CD4-positive, alpha-beta T cell treated with Interleukin-6 at 100 ng/mL for 8 hours (primary cell): ENCODE data around the gene PIAS4.

Experiments
- DNase-seq: peaks from one replicate; pipeline ENCODE4 v3.0.0-alpha.2; 2020; ENCODE audit warnings: mixed read lengths, low spot score

Gene PIAS4

GRCh38 chr19:3977242-3978143, 30.0 kb upstream of the PIAS4 start:
- DNase-seq = no peak

- no peak for DNase-seq
Observed at GRCh38 chr19:3978145-3978544, 29.4 kb upstream of the PIAS4 start.

DNA sequence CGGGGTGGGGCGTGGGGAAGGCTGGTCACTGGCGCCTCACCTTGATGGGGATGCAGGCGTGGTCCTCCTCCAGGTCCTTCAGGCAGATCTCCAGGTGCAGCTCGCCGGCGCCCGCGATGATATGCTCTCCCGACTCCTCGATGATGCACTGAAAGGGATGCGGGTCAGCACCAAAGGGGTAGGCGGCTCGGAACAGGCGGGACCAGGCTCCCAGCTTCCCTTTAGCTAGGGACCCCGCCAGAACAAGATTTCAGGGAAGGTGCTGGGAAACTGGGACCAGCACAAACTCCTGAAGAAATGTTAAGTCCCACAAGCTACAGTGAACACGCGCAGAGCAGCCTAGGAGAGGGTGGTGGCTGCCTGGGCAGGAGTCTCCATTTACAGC, 28.3 kb upstream of the PIAS4 start:
- DNase-seq = no peak

DNA sequence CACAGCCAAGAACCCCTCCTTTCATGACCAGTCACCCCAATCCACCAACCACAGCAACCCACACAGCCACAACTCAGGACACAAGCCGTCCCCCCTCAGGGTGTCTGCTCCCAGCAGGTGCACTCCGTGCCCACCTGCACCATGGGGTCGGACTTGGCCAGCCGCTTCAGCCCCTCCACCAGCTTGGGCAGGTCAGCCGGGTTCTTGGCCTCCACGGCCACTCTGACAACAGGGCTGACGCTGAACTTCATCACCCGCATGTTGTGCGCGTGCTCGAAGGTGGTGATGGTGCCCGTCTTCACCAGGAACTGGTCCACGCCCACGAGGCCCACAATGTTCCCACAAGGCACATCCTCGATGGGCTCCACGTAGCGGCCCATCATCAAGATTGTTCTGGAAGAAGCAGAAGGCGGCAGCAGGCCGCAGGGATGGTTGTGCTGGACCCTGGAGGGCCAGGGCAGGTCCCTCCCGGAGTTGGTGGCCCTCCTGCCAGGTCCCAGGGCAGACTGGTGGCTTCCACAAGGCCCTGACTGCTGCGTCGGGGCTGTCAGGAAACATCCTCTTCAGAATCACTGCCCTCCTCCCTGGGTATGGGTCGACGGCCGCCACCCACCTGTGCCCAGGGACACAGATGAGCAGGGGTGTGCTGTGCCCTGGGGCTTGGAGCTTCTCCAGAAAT, 27.7 kb upstream of the PIAS4 start:
- no peak for DNase-seq

DNA sequence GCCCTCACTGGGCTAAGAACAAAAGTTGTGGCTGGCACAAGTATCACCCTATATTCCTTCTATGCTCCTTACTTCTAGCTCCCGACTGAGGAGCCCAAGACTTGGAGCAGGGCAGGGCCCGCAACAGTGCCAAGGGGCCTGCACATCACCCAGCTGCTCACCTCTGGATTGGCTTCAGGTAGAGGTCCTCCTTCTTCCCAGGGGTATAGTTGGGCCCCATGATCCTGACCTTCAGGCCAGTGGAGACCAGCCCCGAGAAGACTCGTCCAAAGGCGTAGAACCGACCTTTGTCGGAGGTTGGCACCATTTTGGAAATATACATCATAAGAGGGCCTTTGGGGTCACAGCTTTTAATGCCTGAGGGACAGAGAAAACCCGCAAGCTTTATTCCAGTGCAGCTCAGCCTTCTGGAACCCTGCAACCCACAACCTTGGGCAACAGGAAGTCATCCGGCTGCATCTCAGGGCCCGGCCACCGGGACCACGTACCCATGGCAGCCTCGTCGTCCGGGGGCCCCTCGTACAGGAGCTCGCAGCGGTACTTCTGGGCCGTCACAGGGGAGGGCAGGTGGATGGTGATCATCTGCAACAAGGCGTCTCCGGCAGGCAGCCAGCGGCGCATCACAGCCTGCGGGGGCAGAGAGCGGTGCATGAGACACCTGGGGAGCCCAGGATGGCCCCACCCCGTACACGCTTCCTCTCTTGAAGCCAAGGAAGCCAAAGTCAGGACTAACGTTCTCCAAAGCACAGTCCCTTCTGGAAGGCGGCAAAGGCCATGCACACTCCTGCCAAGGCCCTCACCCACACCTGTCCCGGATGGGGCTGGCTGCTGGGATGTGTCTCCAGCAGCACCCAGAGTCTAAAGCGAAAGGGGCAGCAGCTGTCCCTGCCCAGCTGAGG, 26.9 kb upstream of the PIAS4 start:
- DNase-seq = no peak

DNA sequence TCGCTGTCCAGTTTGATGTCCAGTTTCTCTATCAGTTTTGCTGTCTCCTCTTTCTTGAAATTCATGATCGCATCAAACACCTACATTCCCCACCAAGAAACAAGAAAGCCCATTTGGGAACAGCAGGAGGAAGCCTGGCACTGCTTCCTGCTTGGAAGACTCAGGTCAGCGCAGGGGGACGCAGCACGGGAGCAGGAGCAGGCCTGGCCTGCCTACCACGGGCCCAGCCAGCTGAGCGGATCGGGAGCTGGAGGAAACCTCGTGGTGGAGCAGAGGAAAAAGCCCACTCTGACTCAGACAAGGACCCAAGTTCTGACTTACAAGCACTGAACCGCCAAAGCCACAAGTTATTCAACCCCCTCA, 26.2 kb upstream of the PIAS4 start:
- DNase-seq = no peak

DNA sequence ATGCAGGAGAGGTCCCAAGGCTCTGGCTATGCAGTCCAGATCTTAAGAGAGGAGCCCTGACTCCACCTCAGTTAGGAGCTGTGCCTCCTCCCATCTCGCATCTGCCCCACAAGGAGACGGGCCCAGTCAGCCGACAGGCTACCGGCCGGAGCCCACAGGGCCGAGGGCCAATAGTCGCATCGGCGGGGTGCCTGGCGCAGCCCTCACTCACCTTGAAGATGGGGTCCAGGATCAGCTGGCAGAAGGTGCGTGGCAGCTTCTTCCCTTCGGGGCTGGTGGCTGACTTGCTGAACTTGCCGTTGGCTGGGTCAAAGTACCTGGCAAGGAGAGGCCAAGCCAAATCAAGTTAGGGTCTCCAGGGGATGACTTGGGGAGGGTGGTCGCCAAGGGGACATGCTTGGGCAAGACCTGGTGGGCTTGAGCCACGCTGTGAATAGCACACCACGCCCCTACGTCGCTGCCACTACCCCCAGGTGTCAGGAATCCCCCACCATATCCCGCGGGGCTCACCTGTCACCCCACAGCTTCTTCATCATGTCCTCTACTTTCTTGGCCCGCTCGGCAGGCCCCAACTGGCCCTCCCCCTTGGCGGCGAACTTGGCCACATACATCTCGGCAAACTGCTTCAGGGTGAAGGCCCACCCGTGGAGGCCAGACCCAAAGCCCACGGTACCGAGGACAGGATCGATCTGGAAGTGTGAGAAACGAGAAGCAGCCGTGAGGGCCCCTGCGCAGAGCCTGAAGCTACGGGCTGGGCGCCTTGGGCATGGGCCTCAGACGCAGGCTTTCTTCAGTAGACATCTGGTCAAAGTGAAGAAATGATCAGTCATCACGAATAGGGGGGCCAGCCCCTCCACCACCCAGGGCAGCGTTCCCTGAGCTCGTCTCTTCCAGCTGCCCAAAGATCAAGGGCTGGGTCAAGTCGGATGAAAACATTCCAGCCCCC, 25.5 kb upstream of the PIAS4 start:
- DNase-seq = no peak

DNA sequence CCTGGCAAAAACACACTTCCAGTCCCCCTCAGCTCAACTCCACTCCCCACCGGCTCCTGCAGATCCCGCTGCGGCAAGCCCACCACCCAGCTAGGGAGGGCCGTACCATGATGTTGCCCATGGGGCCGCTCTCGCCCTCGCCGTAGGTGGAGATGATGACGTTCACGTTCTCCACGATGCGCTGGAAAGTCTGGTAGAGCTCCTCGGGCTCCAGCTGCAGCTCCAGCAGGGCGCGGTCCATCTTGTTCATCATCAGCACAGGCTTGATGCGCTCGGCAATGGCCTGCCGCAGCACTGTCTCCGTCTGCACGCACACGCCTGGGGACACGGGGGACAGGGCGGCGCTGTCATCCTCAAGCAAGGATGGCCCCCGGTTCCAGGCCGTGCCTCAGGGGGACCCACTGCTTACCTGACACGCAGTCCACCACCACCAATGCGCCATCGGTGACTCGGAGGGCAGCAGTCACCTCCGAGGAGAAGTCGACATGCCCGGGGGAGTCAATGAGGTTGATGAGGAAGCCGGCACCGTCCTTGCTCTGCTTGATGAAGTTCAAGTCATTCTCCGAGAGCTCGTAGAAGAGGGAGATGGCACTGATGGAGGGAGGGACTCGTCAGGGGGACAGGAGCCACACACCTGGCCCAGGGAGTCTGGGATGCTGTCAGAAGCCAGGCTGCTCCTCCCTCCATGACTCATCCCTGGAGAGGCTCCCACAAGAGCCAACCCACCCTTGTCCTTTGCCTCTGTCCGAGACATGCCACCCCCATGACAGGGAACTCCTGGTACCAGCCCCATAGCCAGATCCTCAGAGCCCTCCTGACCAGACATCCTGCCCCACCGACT, 24.6 kb upstream of the PIAS4 start:
- DNase-seq = no peak

DNA sequence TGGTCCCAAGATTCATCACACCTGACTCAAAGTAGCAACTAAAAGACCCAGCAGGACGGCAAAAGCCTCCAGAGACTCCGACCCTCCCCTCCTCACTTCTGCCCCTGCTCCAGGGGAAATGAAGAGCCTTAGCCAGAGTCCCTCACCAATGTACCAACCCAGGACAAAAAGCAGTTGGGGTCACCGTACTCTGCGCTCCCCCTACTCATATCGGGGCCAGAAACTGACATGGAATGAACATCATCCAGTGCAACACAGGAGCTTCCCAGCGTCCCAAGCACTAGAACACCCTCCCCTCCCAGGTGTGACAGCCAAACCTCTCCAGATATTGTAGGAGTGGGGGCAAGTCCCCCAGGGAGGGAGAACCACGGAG, 24.0 kb upstream of the PIAS4 start:
- no peak for DNase-seq

- no peak for DNase-seq
Observed at GRCh38 chr19:3983936-3984583, 23.5 kb upstream of the PIAS4 start.

DNA sequence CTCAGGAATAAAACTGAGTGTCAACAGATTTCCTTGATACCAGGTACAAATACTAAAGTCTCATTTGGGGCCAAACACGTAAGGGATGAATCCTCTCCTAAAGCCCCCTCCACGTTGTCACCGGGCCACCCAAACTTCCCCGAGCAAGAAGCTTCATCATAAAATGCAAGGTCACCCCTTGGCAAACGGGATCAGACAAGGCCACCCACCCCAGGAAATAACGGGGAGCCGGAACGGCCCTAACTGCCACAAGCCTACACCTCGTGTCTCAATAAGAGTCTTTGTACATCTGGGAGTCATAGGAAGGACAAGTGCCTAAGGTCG, 23.0 kb upstream of the PIAS4 start:
- DNase-seq = no peak

DNA sequence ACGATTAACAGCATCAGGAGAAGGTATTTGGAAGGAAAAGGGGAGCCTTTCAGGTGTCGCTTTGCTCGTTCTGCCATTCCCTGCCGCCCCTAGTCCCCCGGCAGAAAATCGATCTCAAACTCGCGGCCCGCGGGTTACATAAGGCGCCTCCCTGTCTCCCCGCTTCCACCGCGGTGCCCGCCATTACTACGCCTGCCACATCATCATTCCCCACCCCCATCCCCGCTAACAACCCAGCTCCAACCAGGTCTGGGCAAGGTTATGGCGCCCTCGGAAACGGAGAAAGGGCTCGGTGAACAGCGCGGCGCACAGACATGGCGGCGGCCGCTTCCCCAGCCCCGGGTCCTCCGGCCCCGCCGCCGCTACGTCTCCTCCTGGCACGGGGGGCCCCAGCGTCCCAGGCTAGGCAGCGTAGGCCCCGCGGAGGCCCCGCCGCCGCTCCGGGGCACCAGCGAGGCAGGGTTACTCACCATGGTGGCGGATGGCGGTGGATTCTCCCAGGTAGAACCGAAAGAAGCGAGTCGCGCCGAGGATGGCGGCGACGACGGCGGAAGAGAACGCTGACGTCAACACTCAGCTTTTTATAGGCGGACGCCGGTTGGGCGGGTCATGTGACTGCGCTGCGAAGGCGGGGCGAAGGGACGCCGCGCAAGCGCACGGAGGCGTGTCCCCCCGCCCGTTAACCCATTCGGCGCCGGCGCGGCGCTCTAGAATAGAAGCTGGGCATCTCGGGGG, 22.5 kb upstream of the PIAS4 start, which contains the start of gene EEF2:
EEF2 (minus strand) TSS at position 556 of the 735 bp plus-strand sequence; CDS start at position 473, 83 bp downstream.
- DNase-seq = peak; percentile 90

- DNase-seq = no peak
Observed at GRCh38 chr19:3985643-3986259, 21.8 kb upstream of the PIAS4 start.

DNA sequence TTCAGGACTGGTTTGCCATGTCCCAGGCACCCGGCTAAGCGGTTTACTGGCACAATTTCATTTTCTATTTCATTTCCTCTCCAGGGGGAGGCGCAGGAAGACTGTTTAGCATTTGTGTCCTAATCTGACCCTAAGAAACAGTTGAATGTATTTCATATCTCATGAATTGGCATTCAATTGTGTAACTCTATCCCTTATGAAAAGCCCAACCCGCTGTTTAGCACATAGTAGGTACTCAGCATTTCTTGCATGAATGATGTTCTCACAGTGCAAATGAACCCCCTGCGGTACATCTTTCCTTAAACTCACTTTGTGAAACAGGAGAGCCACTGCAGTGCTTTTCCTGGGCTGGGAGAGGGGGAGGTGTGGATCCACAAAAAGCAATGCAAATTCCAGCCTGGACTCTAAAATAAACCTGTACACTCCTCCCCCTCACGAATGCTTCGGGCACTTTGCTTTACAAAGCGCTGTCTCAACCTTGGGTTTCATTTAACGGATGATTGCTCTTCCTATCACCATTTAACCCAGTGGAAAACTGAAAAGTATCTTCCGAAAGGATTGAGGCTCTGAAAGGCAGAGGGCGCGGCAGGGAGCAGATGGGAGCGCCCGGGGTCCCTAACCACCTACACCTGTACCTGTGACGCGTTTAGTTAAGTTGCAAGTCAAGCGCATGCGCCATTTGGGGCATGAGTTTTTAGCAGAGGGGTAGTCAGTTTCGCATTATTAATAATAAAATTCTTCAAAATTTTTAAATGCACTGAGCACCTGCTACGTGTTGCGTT, 21.1 kb upstream of the PIAS4 start:
- DNase-seq = peak; percentile 72

- DNase-seq = peak; percentile 90
Observed at GRCh38 chr19:3987619-3988371, 19.7 kb upstream of the PIAS4 start.

- DNase-seq = no peak
Observed at GRCh38 chr19:3990815-3991117, 16.8 kb upstream of the PIAS4 start.

DNA sequence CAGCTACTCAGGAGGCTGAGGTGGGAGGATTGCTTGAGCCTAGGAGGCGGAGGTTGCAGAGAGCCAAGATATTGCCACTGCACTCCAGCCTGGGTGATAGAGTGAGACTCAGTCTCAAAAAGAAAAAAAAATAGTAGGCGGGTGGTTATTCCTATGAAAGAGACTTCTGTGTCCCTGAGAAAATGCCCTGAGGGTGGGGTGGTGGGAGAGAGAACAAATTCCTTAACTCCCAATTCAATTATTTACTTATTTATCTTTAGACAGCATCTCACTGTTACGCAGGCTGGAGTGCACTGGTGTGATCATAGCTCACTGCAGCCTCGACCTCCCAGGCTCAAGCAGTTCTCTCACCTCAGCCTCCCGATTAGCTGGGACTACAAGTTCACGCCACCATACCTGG, 11.9 kb upstream of the PIAS4 start:
- DNase-seq = no peak
